ENCODE data around the gene RAP1A. TPM values are rescaled to one million over a fixed set of nuclear protein-coding genes. Genes with fewer than 3 reads are reported as not detected.

Gene RAP1A
- total RNA-seq, 2 experiments from 2014 or later, result 182 to 214 TPM

- Mint-ChIP-seq H3K4me3 (no peak overlapping the region), H3K36me3 (ENCODE audit: low read depth) (no peaks in the 10 kb centered on the region), H3K27me3 (no peaks in the 10 kb centered on the region), H3K27ac (no peak overlapping the region), H3K9me3 (ENCODE audit: low read depth) (no peaks in the 10 kb centered on the region), H3K4me1 (peaks cover 7% of the 10 kb centered on the region)
- no peak for ATAC-seq
- intact Hi-C loops (cut with DNase I, micrococcal nuclease), result no loop called here
- ChIA-PET CTCF (interaction anchor here (0.9 to 3.4 kb wide), 4 partner anchors 9 to 77 kb away, joined by 3 to 11 read pairs (median 6); no protein-coding TSS in a partner anchor), POLR2A (interaction anchor here (1.7 kb wide), 1 partner anchor 78 kb away, joined by 5 read pairs; no protein-coding TSS in a partner anchor)
- DNase-seq, result no peak
Measured at GRCh38 chr1:111585447-111586086, 34.0 kb upstream of the RAP1A start.

GRCh38 chr1:111586112-111586511, 33.5 kb upstream of the RAP1A start:
- DNase-seq (no peak), ATAC-seq (no peak)
- peaks cover 12% of the 10 kb centered on the region for H3K4me1 Mint-ChIP-seq
- ChIA-PET CTCF (interaction anchor here (1.0 to 3.4 kb wide), 4 partner anchors 9 to 78 kb away, joined by 3 to 11 read pairs (median 6); no protein-coding TSS in a partner anchor), POLR2A (interaction anchor here (1.7 kb wide), 1 partner anchor 78 kb away, joined by 5 read pairs; no protein-coding TSS in a partner anchor)
- H3K9me3 Mint-ChIP-seq (ENCODE audit: low read depth), result no peaks in the 10 kb centered on the region
- no peaks in the 10 kb centered on the region for H3K36me3 Mint-ChIP-seq (ENCODE audit: low read depth)
- H3K27ac Mint-ChIP-seq, result no peak overlapping the region
- H3K4me3 Mint-ChIP-seq, result no peak overlapping the region
- intact Hi-C loops (cut with DNase I, micrococcal nuclease), result no loop called here
- no peaks in the 10 kb centered on the region for H3K27me3 Mint-ChIP-seq

- intact Hi-C loops (cut with DNase I, micrococcal nuclease), result no loop called here
- H3K9me3 Mint-ChIP-seq (ENCODE audit: low read depth), result no peaks in the 10 kb centered on the region
- no peaks in the 10 kb centered on the region for H3K27me3 Mint-ChIP-seq
- ChIA-PET CTCF (interaction anchor here (0.9 to 3.4 kb wide), 12 partner anchors 11 to 127 kb away, joined by 3 to 11 read pairs (median 3); no protein-coding TSS in a partner anchor), POLR2A (interaction anchor here (0.6 to 1.7 kb wide), 4 partner anchors 13 to 80 kb away, joined by 3 to 5 read pairs (median 4); no protein-coding TSS in a partner anchor)
- no peak overlapping the region for H3K27ac Mint-ChIP-seq
- ATAC-seq (peak; percentile 35), DNase-seq (no peak)
- no peak overlapping the region for H3K4me3 Mint-ChIP-seq
- no peaks in the 10 kb centered on the region for H3K36me3 Mint-ChIP-seq (ENCODE audit: low read depth)
- peaks cover 26% of the 10 kb centered on the region for H3K4me1 Mint-ChIP-seq
Measured at GRCh38 chr1:111587509-111588174, 31.9 kb upstream of the RAP1A start.

- CTCF ChIA-PET, result interaction anchor here (0.6 to 4.0 kb wide), 14 partner anchors 9 to 150 kb away, joined by 3 to 23 read pairs (median 4); no protein-coding TSS in a partner anchor
- no peaks in the 10 kb centered on the region for H3K27me3 Mint-ChIP-seq
- DNase-seq (no peak), ATAC-seq (no peak)
- H3K9me3 Mint-ChIP-seq (ENCODE audit: low read depth), result no peaks in the 10 kb centered on the region
- peaks cover 66% of the 10 kb centered on the region for H3K4me1 Mint-ChIP-seq
- intact Hi-C loops (cut with DNase I, micrococcal nuclease), result loop anchor here (1.0 to 10.0 kb wide), 9 partner anchors 8 to 715 kb away; partner anchors contain the start of genes CEPT1 (in 1 of the 2), DDX20 (in 1 of the 2) and DRAM2 (in 1 of the 2)
- POLR2A ChIA-PET, result interaction anchor here (0.7 to 2.2 kb wide), 11 partner anchors 9 to 1480 kb away, joined by 3 to 19 read pairs (median 7); no protein-coding TSS in a partner anchor
- H3K4me3 Mint-ChIP-seq, result no peak overlapping the region
- peak overlapping the region; percentile 95 for H3K27ac Mint-ChIP-seq
- no peaks in the 10 kb centered on the region for H3K36me3 Mint-ChIP-seq (ENCODE audit: low read depth)
Measured at GRCh38 chr1:111591937-111592336, 27.7 kb upstream of the RAP1A start.

GRCh38 chr1:111592389-111593361, 26.9 kb upstream of the RAP1A start:
- POLR2A ChIA-PET, result interaction anchor here (0.5 to 2.2 kb wide), 18 partner anchors 8 to 455 kb away, joined by 3 to 19 read pairs (median 5); no protein-coding TSS in a partner anchor
- CTCF ChIA-PET, result interaction anchor here (0.7 to 4.0 kb wide), 18 partner anchors 8 to 95 kb away, joined by 3 to 23 read pairs (median 5); no protein-coding TSS in a partner anchor
- DNase-seq, result peak; percentile 98
- Mint-ChIP-seq H3K4me3 (peak overlapping the region; percentile 63), H3K4me1 (peaks cover 73% of the 10 kb centered on the region), H3K27me3 (no peaks in the 10 kb centered on the region), H3K36me3 (ENCODE audit: low read depth) (no peaks in the 10 kb centered on the region), H3K9me3 (ENCODE audit: low read depth) (no peaks in the 10 kb centered on the region), H3K27ac (peak overlapping the region; percentile 95)
- ATAC-seq, result peak; percentile 93
- intact Hi-C loops (cut with DNase I, micrococcal nuclease), result loop anchor here (1.0 to 10.0 kb wide), 12 partner anchors 8 to 715 kb away; partner anchors contain the start of genes CEPT1 (in 1 of the 2), DDX20 (in 1 of the 2), DRAM2 (in 1 of the 2) and RAP1A (in 1 of the 2)

- Mint-ChIP-seq H3K27me3 (no peaks in the 10 kb centered on the region), H3K4me1 (peaks cover 83% of the 10 kb centered on the region), H3K9me3 (ENCODE audit: low read depth) (no peaks in the 10 kb centered on the region), H3K27ac (peak overlapping the region; percentile 95), H3K36me3 (ENCODE audit: low read depth) (no peaks in the 10 kb centered on the region), H3K4me3 (peak overlapping the region; percentile 63)
- intact Hi-C loops (cut with DNase I, micrococcal nuclease), result loop anchor here (1.0 to 10.0 kb wide), 10 partner anchors 8 to 716 kb away; partner anchors contain the start of genes CEPT1 (in 1 of the 2), DDX20 (in 1 of the 2), DRAM2 (in 1 of the 2) and RAP1A (in 1 of the 2)
- ATAC-seq (no peak), DNase-seq (no peak)
- ChIA-PET CTCF (interaction anchor here (0.6 to 4.0 kb wide), 17 partner anchors 9 to 489 kb away, joined by 3 to 23 read pairs (median 4); no protein-coding TSS in a partner anchor), POLR2A (interaction anchor here (0.5 to 2.2 kb wide), 15 partner anchors 7 to 375 kb away, joined by 3 to 19 read pairs (median 6); no protein-coding TSS in a partner anchor)
Measured at GRCh38 chr1:111593403-111594305, 25.9 kb upstream of the RAP1A start.

GRCh38 chr1:111594306-111594693, 25.3 kb upstream of the RAP1A start:
- Mint-ChIP-seq H3K27me3 (no peaks in the 10 kb centered on the region), H3K4me1 (peaks cover 87% of the 10 kb centered on the region), H3K9me3 (ENCODE audit: low read depth) (no peaks in the 10 kb centered on the region), H3K27ac (peak overlapping the region; percentile 95), H3K36me3 (ENCODE audit: low read depth) (no peaks in the 10 kb centered on the region), H3K4me3 (peak overlapping the region; percentile 21)
- ChIA-PET POLR2A (interaction anchor here (2.2 kb wide), 1 partner anchor 22 kb away, joined by 11 read pairs; no protein-coding TSS in a partner anchor), CTCF (interaction anchor here (2.0 to 4.0 kb wide), 2 partner anchors 9 to 34 kb away, joined by 9 to 23 read pairs; no protein-coding TSS in a partner anchor)
- intact Hi-C loops (cut with DNase I, micrococcal nuclease), result loop anchor here in 1 of 2 experiments (5.0 to 10.0 kb wide), 2 partner anchors 449 to 717 kb away; partner anchors contain the start of genes CEPT1 and DRAM2
- ATAC-seq (no peak), DNase-seq (no peak)

GRCh38 chr1:111595807-111596206, 23.8 kb upstream of the RAP1A start:
- Mint-ChIP-seq H3K9me3 (ENCODE audit: low read depth) (no peaks in the 10 kb centered on the region), H3K36me3 (ENCODE audit: low read depth) (peaks cover 6% of the 10 kb centered on the region), H3K27me3 (no peaks in the 10 kb centered on the region), H3K27ac (no peak overlapping the region), H3K4me3 (no peak overlapping the region), H3K4me1 (peaks cover 94% of the 10 kb centered on the region)
- ATAC-seq (no peak), DNase-seq (no peak)
- ChIA-PET POLR2A (interaction anchor here (0.9 kb wide), 1 partner anchor 85 kb away, joined by 6 read pairs; no protein-coding TSS in a partner anchor), CTCF (interaction anchor here (0.8 to 4.0 kb wide), 5 partner anchors 7 to 73 kb away, joined by 3 to 23 read pairs (median 5); no protein-coding TSS in a partner anchor)
- intact Hi-C loops (cut with DNase I, micrococcal nuclease), result loop anchor here (1.0 to 10.0 kb wide), 2 partner anchors 26 to 451 kb away; partner anchors contain the start of genes CEPT1 (in 1 of the 2) and DRAM2 (in 1 of the 2)

GRCh38 chr1:111596499-111596898, 23.1 kb upstream of the RAP1A start:
- ATAC-seq (peak; percentile 10), DNase-seq (peak; percentile 76)
- H3K27ac Mint-ChIP-seq, result peak overlapping the region; percentile 64
- intact Hi-C loops (cut with DNase I, micrococcal nuclease), result loop anchor here in 1 of 2 experiments (10.0 kb wide), 1 partner anchor 452 kb away; the partner anchor contains the start of genes CEPT1 and DRAM2
- no peak overlapping the region for H3K4me3 Mint-ChIP-seq
- CTCF ChIA-PET, result interaction anchor here (0.7 to 1.5 kb wide), 4 partner anchors 20 to 88 kb away, joined by 3 to 5 read pairs (median 3); no protein-coding TSS in a partner anchor
- H3K4me1 Mint-ChIP-seq, result peaks cover 94% of the 10 kb centered on the region
- no peaks in the 10 kb centered on the region for H3K9me3 Mint-ChIP-seq (ENCODE audit: low read depth)
- no peaks in the 10 kb centered on the region for H3K27me3 Mint-ChIP-seq
- peaks cover 6% of the 10 kb centered on the region for H3K36me3 Mint-ChIP-seq (ENCODE audit: low read depth)
- POLR2A ChIA-PET, result no interaction called here

Data from activated CD4-positive, alpha-beta T cell treated with anti-CD3 and anti-CD28 coated beads for 36 hours (primary cell).